HG03571 (cell line): ENCODE results near the gene YDJC.
"Not testable (repeated sequence)": the region's sequence is repeated elsewhere in the genome, so short reads cannot be mapped to it uniquely, and the experiment has no call there.

Source experiments
- ATAC-seq: cut with Tn5 transposase; IDR thresholded peaks from one replicate; pipeline ENCODE4 v1.9.1; 2021; ENCODE audit not compliant: unreplicated experiment

The YDJC gene

GRCh38 chr22:21632931-21633330, 3.1 kb upstream of the YDJC start:
- ATAC-seq, result no peak

- no peak for ATAC-seq
These were observed 2.5 kb upstream of the YDJC start, which contains the start of gene CCDC116 for GRCh38 chr22:21632237-21632895. TSS of gene CCDC116 (plus strand) at chr22:21632760. CDS start at chr22:21633182, 422 bp downstream.

GRCh38 chr22:21631025-21631424, 1.2 kb upstream of the YDJC start:
- ATAC-seq, result no peak

GRCh38 chr22:21628386-21629254, 1.2 kb downstream of the YDJC start:
- no peak for ATAC-seq

GRCh38 chr22:21626735-21627469, 2.9 kb downstream of the YDJC start:
- ATAC-seq, result no peak

GRCh38 chr22:21626073-21626734, 3.6 kb downstream of the YDJC start:
- no peak for ATAC-seq

GRCh38 chr22:21624880-21625791, 4.7 kb downstream of the YDJC start:
- no peak for ATAC-seq

GRCh38 chr22:21624120-21624879, 5.5 kb downstream of the YDJC start:
- ATAC-seq, result no peak

GRCh38 chr22:21623648-21623970, 6.2 kb downstream of the YDJC start:
- no peak for ATAC-seq

- ATAC-seq, result no peak
These were observed 6.7 kb downstream of the YDJC start for GRCh38 chr22:21622919-21623647.

- no peak for ATAC-seq
These were observed 7.6 kb downstream of the YDJC start for GRCh38 chr22:21622011-21622918.

- ATAC-seq, result no peak
These were observed 8.8 kb downstream of the YDJC start for GRCh38 chr22:21621025-21621424.

GRCh38 chr22:21617337-21617736, 12.5 kb downstream of the YDJC start:
- ATAC-seq, result not testable (repeated sequence)

GRCh38 chr22:21615731-21616130, 14.1 kb downstream of the YDJC start:
- ATAC-seq, result no peak

GRCh38 chr22:21613553-21614233, 16.1 kb downstream of the YDJC start:
- no peak for ATAC-seq

GRCh38 chr22:21612858-21613257, 17.0 kb downstream of the YDJC start:
- ATAC-seq, result no peak
